ENCODE data around the gene BCAS3.
"Not testable (repeated sequence)": the region's sequence is repeated elsewhere in the genome, so short reads cannot be mapped to it uniquely, and the experiment has no call there.

BCAS3 gene

DNA sequence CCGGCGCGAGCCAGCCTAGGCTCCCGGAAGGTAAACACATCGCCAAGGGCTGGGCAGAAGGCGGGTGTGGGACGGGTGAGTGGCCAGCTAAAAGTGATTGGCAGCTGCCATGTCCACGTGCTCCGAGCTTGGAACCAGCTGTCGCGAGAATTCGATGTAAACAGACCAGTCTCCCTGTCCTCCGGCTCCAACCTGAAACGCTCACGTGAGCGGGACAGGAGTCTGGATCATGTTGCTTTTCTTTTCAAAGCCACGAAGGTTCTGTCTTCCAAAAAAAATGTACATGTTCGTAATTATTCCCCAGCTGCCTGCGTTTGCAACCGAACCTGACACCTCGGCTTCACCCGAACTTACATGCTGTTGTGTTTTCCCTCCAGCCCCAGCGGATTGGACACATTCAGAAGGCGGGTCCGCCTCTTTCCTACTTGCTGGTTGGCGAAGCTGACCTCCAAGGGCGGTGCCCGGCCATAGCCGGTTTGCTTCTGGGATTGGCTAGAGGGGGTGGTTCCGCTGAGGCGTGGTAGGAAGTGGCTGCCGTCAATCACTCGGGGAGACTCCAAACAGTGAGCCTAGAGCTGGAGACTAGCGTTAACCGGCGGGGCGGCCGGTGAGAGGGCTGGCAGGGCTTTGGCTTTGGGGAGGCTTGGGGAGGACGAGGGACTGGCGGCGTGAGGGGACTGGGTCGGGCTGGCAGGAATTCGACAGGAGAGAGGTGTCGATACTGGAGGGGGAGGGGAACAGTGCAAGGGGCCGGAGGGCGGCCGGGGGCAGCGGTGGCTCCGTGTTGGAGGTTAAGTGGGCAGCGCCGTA lies at the start of gene BCAS3:
Gene BCAS3 (plus strand): TSS at position 544 of the 810 bp plus-strand sequence.
- peak; percentile 86 to 96 for DNase-seq (ENCODE audit: low read depth in 2 of 2)

- DNase-seq (ENCODE audit: low read depth in 2 of 2), result no peak
Observed at GRCh38 chr17:60628252-60628889, 49.3 kb upstream of the BCAS3 start.

DNA sequence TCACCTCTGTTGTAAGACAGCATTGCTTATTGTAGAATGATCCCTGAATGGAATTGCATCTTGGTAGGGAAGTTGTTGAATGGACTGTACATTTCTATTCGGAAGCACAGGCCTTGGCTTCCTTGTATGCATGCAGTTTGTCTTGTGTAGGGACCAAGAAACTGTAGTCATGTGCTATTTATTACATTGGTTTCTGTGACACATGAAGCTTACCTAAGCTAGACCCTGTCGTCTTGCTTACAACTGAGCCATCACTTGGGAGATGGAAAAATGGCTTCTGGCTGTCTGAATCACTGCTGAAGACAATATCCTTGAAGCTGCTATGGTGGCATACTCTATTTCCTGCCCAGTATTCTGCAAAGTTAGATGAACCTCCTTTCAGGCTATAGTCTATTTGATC lies 48.5 kb upstream of the BCAS3 start:
- DNase-seq (ENCODE audit: low read depth in 2 of 2), result no peak

GRCh38 chr17:60630352-60630751 lies 47.3 kb upstream of the BCAS3 start:
- DNase-seq (ENCODE audit: low read depth in 2 of 2), result no peak

GRCh38 chr17:60631119-60631518 lies 46.5 kb upstream of the BCAS3 start:
- no peak for DNase-seq (ENCODE audit: low read depth in 2 of 2)

- no peak for DNase-seq (ENCODE audit: low read depth in 2 of 2)
Observed at GRCh38 chr17:60637683-60638082, 40.0 kb upstream of the BCAS3 start.

- DNase-seq (ENCODE audit: low read depth in 2 of 2), result no peak
Observed at GRCh38 chr17:60639019-60639330, 38.7 kb upstream of the BCAS3 start.

GRCh38 chr17:60640503-60640902 lies 37.1 kb upstream of the BCAS3 start:
- DNase-seq (ENCODE audit: low read depth in 2 of 2), result no peak

DNA sequence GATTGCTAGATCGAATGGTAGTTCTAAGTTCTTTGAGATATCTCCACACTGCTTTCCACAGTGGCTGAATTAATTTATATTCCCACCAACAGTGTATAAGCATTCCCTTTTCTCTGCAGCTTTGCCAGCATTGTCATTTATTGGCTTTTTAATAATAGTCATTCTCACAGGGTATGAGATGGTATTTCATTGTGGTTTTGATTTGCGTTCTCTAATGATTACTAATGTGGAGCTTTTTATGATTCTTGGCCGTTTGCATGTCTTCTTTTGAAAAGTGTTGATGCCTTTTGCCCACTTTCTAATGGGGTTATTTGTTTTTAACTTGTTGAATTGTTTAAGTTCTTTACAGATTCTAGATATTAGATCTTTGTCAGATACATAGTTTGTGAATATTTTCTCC lies 36.5 kb upstream of the BCAS3 start:
- DNase-seq (ENCODE audit: low read depth in 2 of 2), result no peak

GRCh38 chr17:60641810-60642220 lies 35.8 kb upstream of the BCAS3 start:
- DNase-seq (ENCODE audit: low read depth in 2 of 2), result peak in 1 of 2 donors; percentile 35

DNA sequence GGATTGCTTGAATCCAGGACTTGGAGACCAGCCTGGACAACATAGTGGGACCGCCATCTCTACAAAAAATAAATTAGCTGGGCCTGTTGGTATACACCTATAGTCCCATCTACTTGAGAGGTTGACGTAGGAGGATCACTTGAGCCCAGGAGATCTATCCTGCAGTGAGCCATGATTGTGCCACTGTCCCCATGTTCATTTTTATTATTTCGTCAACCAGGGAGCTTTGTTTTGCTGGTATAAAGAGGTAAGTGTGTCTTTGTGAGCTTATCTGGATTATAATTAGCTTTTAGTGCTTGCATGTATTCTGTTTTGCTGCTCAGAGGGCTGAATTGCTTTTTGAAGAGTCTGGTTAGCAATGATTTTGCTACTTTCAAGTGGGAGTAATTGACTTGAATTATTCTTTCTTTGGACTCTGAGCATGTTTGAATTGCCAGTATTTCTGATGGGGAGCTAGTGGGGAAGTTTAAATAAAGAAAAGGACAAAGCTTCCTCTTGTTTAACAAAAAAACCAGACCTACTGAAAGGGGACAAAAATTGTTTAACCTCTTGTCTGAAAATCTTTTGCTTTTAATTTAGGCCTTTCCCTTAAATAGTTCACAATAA lies 31.6 kb upstream of the BCAS3 start:
- no peak for DNase-seq (ENCODE audit: low read depth in 2 of 2)

DNA sequence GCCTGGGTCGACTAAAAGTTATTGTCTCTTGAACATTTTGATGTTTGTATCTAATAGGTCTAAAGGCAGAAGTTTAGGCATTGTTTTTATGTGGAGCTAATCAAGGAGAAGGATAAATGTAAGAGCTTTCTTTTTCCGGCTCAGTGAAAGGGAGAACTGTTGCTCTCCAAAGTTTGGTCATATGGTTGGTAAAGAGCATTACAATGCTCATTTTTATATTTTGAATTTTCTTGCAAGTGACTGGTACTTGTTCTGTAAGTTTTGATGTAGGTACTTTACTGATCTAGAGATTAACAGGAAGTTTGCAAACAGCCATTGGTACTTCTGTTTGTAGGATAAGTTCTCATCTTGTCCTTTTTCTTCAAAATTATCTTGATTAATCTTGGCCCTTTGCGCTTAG lies 30.9 kb upstream of the BCAS3 start:
- DNase-seq (ENCODE audit: low read depth in 2 of 2), result no peak

DNA sequence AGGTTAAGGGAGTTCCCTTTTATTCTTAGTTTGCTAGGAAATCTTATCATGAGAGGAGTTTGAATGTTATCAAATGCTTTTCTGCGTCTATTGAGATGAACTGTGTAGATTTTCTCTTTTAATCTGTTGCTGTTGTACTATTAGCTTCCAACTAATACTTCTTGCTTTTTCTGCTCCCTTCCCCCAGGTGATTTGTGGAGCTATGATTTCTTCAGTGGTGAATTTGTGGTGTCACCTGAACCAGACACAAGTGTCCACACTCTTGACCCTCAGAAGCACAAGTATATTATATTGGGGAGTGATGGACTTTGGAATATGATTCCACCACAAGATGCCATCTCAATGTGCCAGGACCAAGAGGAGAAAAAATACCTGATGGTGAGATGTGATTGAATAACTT lies 29.9 kb upstream of the BCAS3 start:
- no peak for DNase-seq (ENCODE audit: low read depth in 2 of 2)

DNA sequence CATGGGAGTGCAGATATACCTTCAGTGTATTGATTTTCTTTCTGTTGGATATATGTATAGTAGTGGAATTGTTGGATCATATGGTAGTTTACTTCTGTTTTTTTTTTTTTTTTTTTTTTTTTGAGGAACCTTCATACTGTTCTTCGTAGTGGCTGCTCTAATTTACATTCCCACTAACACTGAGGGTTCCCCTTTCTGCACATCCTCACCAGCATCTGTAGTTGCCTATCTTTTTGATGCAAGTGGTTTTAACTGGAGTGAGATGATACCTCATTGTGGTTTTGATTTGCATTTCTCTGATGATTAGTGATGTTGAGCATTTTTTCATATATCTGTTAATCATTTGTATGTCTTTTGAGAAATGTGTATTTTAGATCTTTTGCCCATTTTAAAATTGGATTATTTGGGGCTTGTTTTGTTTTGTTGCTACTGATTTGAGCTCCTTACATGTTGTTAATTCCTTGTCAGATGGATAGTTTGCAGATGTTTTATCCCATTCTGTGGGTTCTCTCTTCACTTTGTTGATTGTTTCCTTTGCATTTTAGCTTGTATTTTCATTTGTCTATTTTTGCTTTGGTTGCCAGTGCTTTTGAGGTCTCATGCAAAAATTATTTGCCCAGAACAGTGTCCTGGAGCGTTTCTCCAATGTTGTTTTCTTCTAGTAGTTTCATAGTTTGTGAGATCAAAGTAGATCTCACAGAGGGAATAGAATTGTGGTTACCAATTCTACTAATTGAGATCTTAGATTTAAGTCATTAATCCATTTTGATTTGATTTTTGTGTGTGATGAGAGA lies 25.0 kb upstream of the BCAS3 start:
- DNase-seq (ENCODE audit: low read depth in 2 of 2), result no peak

GRCh38 chr17:60653569-60653968 lies 24.1 kb upstream of the BCAS3 start:
- no peak for DNase-seq (ENCODE audit: low read depth in 2 of 2)

DNA sequence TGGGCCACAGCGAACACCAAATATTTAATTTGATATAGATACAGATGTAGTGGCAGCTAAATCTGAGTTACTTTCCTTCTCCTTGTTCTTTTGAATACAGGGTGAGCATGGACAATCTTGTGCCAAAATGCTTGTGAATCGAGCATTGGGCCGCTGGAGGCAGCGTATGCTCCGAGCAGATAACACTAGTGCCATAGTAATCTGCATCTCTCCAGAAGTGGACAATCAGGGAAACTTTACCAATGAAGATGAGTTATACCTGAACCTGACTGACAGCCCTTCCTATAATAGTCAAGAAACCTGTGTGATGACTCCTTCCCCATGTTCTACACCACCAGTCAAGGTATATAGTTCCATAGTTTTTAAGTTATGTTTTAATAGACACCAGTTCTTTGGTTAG lies 21.2 kb upstream of the BCAS3 start:
- DNase-seq (ENCODE audit: low read depth in 2 of 2), result no peak

GRCh38 chr17:60659156-60659555 lies 18.5 kb upstream of the BCAS3 start:
- DNase-seq (ENCODE audit: low read depth in 2 of 2), result no peak

DNA sequence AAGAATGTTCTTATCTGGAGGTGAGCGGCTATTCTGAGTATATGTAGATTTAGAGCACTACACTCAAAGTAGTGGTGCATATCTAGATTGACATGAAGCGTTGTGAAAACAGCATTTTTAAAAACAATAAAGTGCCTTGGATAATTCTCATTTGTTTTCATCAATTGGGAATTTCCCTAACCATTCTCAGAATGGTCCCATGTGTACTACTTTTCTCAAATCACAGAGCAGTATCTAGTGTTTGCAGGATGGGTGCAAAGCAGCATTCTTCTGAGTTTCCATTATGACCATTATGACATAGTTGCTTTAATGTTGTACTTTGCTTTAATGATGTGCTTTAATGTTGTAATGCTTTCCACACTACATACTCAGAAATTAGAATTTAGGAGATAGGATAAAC lies 16.2 kb upstream of the BCAS3 start:
- no peak for DNase-seq (ENCODE audit: low read depth in 2 of 2)

DNA sequence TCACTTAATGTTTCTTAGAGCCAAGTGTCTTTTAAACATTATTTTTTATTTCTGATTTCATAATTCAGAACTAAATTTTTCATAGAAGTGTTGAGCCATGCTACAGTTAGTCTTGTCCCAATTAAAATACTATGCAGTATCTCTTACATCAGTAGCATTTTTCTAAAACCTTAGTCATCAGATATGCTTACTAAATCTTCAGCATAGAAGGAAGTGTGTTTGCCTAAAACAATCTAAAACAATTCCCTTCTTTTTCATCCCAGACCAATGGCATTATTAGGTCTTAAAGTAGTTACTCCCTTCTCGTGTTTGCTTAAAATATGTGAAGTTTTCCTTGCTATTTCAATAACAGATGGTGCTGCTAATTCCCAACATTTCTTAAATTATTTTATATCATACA lies 13.6 kb upstream of the BCAS3 start:
- no peak for DNase-seq (ENCODE audit: low read depth in 2 of 2)

- DNase-seq (ENCODE audit: low read depth in 2 of 2), result no peak
Observed at GRCh38 chr17:60665602-60666001, 12.0 kb upstream of the BCAS3 start.

GRCh38 chr17:60668741-60669140 lies 8.9 kb upstream of the BCAS3 start:
- not testable (repeated sequence) for DNase-seq (ENCODE audit: low read depth in 2 of 2)

DNA sequence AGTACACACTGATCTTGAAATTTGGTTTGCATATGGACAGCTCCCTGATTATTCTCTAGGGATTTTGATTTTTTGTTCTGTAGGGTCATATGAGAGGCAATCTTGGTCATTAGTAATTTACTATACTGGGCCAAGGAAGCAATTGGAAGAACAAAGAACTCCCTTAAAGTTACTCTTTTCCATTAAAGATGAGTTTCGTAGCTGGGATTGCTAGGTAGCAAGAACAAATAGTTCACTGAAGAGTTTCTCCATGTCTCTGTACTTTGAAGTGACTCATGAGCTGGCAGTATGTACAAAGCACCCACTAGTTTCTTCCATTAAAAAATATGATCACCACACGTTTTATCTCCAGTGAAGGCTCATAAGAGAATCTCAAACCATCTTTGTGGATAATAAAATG lies 6.2 kb upstream of the BCAS3 start:
- DNase-seq (ENCODE audit: low read depth in 2 of 2), result no peak

Measured in stimulated activated CD4-positive, alpha-beta T cell treated with anti-CD3 and anti-CD28 coated beads, Interleukin-4, amount 100 ng/mL, for 48 hours (primary cell).